NCI-H510A treated with DMSO at 0.1 percent for 48 hours (cell line): Measurements from ENCODE around the gene MUC6.

Experiments used
- DNase-seq: peaks from one replicate; lab custom pipeline; 2025; lab: John Stamatoyannopoulos, UW

The MUC6 gene

DNA sequence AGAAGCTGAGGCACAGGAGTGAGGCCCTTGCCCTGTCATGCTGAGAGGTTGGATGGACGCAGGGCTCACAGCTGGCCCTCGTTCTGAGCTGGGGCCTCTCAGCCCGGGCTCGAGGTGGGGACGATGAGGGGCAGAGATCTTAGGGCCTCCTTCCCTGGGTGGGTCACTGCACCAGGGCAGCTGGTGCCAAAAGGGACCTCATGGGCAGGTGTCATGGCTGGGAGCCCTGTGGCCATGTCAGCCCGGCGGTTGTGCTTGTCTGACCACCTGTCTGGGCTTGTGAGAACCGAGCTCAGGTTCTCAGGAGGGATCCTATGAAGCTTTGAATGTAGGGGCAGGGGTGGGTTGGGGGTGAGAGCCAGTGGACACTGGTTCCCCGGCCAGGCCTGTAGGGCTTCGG lies 1.8 kb upstream of the MUC6 start:
- DNase-seq, result no peak

DNA sequence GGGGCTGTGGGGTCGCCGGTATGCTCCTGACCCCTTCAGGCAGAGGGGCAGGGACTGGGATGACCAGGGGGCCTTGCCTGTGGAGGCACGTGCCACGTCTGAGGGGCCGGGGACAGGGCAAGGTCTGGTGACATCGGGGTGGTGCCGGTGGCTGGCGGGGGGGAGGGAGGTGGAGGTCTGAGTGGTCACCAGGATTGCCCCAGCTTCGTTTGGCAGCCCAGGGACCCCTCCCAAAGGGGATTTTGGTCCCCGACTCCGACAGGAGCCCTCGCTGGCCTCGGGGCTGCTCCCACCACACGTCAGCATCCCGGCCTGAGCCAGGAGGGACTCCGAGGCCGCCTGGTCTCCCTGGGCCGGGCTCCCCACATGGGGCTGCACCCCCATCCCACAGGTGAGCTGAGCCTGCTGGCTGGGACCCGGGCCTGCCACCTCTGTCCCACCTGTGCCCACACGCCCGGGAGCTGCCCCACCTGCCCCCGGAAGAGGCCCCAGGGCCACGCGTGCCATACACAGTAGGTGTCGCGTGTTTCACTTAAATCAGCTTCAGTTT lies 1.1 kb upstream of the MUC6 start:
- no peak for DNase-seq

DNA sequence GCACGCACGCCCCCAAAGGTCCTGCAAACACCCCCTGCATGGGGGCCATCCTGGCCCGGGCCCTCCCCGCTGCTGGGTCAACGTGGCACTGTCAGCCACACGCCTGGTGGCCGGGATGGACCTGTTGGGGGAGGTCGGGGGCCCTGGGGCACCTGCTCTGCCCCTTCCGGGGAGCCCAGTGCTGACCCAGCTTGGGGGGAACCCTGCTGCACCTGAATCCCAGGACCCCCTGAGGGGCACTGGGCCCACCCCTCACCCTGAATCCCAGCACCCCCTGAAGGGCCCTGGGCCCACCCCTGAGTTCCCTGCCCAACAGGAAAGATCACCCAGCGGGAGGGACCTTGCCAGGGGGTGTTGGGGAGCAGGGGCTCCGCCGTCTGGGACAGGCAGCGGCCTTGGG lies 413 bp upstream of the MUC6 start:
- DNase-seq, result no peak

DNA sequence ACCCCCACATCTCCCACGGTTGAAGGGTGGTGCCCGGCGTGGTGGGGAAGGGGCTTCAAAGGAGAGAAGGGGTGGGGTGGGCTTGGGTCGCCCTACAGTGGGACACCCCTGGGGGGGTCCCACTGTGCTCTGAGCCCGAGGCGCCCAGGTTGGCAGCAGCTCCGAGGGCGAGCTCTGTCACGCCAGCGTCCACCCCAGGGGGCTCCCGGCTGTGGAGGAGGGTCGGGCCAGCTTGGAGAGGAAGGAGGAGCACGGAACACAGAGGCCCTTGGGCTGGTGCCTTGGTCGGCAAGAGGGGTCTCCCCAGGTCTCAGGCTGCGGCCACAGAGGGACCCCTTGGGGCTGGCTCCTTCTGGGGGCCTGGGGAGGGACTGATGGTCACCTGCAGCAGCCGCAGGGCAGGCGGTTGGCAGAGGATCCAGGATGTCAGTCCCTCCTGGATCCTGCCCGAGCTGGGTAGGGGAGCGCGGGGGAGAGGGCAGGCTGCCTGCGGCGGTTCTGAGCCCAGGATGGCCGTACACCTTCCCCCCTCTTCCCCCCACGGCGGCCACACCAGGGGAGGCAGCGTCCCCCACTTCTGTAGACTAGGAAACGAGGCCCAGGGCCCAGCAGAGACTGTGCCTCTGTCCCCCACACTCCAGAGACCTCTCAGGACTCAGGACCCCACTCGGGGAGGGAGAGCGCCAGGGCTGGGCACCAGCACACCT lies 788 bp downstream of the MUC6 start:
- no peak for DNase-seq

DNA sequence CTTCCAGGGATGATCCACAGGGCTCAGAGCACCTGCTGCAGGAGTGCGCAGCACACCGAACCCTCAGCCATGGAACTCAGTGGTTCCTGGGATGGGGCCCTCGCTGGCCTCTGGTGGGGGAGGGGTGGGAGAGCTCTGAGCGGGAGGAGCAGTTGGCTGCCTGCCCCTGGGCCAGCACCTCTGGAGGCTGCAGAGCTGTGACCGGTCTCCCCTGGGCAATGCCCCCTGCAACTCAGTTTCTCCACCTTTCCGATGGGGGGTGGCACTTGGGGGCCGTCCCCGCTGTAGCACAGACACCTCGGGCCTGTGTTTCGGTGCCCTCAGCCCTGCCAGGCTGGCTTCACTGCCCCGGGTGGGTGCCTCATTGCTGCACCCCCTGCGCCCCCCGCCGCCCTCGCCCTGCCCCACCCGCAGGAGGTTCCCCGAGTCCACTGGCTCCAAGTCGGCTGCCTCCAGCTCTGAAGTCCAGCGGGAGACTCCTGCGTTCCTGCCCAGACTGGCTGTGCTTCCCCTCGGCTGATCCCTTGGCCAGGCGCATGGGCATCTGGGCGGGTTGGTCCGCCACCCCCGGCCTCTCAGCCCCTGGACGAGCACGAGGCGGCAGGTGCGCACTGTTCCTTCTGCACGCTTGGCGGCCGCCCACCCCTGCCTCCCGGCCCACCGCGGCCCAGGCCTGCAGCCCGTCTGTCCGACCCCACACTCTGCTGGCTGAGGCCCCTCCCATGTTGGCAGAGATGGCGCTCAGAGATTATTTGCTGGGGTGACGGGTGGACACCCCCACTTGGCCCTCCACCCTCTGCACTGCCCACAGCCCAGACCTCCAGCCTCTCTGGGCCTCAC lies 1.8 kb downstream of the MUC6 start:
- no peak for DNase-seq

DNA sequence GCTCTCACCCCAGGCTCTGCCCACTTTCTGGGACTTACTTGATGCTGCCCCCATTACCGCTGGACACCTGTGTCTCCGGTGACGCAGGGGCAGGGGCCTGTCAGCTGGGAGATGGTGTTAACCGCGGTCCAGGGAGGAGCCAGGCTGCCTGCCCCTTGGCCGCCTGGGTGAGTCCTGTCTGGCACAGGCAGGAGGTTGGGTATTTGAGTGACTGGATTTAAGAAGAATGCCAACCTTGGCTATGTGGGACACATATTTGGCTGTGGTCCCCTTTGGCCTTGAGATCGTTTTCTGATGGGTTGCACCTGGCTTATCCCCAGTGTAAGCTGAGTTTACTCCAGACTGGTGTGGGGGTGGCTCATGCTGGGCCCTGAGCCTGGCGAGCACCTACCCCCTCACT lies 2.5 kb downstream of the MUC6 start:
- DNase-seq, result no peak

DNA sequence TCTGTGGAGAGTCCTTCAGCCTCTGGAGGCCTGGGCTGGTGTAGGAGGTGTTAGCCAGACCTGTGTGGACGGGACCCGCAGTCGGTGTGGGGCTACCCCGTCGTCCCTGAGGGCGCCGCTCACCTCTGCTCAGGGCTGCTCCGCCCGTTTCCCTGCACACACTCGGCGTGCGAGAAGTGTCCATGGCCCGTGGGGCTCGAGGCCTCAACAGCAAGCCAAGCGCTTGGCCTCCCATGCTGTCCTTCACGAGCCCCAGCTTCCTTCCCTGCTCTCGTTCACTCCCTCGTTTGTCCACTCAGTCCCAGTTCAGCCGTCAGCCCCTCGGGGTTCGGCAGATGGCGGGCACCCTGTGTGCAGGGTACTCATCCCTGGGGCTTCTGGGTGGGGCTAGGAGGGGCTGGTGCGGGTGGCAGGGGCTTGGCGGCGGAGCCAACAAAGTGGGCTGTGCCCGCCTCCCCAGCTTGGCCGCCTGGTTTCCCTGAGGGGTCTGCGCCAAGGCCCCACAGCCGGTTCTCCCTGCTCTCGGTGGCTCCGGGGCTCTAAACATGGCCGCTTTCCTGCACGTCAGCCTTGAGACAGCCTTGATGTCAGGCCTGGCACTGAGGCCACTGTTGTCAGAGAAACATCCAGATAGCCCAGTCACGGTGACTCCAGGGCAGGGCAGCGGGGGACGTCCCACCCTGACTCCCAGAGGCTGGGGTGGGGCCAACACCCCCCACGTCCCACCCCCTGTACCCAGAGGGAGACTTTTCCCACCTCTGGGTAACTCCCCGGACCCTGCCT lies 3.3 kb downstream of the MUC6 start:
- DNase-seq, result no peak

DNA sequence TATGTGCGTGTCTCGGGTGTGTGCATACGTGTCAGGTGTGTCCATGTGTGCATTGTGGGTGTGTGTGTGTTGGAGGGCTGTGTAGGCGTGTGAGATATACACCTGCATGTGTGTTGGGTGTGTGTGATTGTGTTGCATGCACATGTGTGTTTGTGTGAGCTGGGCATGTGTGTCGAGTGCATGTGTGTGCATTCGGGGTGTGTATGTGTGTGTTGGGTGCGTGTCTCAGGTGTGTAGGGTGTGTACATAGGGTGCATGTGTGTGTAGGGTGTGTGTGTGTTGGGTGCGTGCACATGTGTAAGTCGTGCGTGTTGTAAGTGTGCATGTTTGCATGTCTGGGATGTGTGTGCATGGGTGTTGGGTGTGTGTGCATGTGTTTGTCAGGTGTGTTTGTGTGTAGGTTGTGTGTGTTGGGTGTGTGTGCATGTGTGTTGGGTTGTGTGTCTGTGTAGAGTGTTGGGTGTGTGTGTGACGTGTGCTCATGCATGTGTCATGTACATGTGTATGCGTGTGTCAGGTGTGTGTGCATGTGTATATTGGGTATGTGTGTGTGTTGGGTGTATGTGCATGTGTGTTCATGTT lies 4.1 kb downstream of the MUC6 start:
- no peak for DNase-seq

DNA sequence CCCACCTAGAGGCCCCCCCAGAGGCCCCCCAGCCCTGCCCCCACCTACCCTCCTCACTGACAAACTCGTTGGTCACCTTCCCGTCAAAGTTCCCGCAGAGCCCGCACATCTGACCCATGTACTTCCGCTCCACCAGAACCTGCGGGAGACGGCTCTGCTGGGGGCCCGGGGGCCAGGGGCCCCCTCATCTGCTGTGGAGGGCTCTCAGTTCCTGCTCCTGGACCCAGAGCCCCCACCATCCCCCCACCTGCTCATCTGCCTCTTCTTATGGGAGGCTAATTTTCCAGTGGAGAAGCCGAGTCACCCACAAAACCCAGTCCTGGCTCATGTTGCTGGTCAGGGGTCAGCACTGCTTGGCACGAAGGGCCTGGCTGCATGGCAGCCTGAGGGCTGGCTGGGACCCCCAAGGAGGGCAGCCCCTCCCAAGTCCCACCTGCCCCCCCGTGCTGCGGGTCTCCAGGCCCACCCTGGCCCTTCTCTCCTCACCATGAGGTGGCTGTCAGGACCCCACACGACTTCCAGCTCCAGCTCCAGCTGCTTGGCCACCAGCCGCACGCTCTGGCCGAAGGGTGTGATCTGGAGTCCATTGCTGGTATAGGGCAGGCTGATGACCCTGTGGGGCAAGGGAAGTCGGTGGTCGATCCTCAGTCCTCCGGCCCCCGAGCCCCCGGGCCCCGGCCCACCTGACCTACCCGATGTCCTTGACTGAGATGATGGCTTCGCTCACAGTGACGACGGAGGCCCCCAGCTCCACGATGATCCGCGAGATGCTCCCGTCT lies 5.2 kb downstream of the MUC6 start:
- DNase-seq, result no peak

DNA sequence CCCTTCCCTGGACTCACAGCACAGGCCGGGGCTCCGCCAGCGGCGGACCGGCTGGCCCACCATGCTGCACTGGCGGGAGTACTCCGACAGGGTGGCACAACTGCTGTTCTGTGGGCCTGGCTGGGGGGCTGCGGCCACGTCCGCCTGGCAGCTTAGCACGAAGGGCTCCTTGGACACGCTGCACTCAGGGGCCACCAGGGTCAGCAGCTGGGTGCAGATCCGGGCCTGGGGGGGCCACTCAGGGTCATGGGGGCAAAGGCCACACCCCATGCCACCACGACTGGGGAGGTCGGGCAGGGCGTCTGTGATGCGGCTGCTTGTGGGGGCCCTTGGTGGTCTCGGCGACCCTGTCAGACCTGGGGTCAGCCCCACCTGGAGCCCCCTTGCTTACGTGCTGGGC lies 6.0 kb downstream of the MUC6 start:
- DNase-seq, result no peak

DNA sequence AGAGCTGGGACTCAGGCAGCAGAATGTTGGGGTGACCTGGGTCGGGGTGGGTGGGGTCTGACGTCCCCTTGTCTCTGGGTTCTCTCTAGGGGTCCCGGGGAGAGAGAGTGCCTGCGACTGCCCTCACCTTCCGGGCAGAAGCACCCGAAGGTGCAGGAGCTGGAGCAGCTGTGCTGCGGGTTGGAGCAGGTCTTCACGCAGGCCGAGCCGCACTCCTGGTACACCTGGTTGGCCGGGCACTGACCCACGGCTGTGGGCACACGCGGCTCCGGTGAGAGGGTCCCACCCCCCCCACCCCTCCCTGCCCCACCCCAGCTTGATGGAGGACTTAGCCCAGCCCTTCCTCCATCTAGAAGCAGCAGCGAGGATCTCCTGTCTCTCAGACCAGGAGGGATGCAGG lies 6.4 kb downstream of the MUC6 start:
- no peak for DNase-seq

DNA sequence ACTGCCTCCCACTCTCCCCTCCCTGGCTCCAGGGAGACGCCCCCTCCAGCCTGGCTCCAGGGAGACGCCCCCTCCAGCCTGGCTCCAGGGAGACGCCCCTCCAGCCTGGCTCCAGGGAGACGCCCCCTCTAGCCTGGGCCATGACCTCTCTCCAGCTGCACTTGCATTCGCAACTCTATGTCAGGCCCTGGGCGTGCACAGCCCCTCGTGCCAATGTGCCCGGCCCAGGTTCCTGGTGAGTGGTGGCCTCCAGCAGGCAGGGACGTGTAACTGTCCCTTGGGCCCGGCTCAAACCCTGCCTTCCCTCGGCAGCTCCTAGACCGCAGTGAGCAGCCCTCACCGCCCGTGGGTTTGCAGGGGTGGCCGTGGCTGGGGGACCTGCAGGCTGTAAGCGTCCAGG lies 6.9 kb downstream of the MUC6 start:
- DNase-seq, result no peak

DNA sequence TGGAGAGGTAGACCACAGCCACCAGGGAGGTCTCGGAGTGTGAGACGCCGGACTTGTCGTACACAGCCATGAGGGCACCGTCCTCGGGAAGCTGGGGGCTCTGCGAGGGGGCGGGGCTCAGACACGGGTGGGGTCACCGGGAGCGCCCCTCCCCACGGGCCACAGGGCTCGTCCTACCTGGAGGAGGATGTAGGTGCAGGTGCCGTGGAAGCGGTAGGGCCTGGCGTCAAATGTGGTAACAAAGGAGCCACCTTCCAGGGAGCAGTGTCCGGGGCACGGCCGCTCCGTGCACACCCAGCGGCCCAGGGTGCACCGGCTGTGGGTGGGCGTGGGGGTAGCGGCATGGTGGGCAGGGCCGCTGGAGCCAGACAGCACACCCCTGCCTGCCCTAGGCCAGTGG lies 7.5 kb downstream of the MUC6 start:
- no peak for DNase-seq

DNA sequence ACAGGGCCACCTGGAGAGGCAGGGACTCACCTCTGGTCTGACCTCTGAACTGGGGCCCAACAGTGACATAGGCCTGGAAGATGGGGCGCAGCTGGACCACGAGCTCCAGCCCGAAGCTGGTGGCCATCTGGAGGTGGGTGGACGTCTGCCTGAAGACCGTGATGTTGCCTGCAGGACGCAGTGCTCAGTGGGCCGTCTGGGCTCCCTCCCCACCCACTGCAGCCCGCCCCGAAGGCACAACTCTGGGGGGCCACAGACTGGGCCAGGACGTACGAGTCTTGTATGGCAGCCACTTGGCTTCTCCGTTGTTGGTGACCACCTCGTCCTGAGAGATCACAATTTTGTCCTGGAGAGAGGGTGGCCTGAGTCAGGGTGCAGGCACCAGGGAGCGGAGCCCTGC lies 7.9 kb downstream of the MUC6 start:
- DNase-seq, result no peak

DNA sequence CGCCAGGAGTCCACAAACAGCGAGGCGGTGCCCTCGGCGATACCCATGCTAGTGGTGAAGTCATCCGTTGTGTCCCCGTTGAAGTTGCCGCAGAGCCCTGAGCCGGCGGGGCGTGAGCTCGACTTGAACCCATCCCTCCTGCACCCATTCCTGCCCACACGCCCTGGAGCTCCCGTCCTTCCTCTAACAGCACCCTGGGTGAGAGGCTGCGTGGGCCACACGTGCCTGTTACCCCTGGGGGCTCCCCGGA lies 8.3 kb downstream of the MUC6 start:
- no peak for DNase-seq

DNA sequence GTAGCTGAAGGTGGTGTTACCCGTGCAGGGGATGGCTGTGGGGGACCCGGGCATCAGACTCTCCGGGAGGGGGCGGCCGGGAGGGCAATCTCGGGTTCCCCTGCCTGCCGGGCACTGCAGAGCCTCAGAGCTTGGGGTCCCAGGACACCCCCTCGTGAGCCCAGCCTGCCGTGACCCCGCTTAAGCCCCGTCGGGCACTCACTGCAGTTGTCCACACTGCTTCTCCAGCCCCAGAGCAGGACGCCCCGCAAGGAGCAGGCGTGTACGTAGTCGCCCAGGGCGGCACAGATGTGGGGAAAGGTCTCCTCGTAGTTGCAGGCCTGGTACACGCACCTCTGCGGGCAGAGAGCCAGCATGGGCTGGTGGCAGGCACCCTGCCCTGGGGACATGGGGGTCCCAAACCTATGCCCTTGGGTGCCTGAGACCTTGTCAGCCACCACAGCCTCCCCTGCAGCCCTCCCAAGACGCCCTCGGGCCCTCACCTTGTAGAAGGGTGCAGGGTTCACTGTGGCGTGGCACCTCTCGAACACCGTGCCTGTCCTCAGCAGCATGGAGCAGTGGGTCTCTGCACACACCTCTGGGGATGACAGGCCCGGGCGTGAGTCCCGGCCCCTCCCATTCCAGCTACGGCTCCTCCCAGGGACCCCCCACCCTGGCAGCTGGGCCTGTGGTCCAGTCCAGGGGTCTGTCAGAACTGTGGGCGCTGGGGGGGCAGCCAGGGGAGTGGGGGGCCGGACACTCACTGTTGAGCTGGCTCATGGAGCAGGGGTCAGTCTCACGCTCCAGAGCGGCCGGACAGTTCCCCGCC lies 8.8 kb downstream of the MUC6 start:
- no peak for DNase-seq

DNA sequence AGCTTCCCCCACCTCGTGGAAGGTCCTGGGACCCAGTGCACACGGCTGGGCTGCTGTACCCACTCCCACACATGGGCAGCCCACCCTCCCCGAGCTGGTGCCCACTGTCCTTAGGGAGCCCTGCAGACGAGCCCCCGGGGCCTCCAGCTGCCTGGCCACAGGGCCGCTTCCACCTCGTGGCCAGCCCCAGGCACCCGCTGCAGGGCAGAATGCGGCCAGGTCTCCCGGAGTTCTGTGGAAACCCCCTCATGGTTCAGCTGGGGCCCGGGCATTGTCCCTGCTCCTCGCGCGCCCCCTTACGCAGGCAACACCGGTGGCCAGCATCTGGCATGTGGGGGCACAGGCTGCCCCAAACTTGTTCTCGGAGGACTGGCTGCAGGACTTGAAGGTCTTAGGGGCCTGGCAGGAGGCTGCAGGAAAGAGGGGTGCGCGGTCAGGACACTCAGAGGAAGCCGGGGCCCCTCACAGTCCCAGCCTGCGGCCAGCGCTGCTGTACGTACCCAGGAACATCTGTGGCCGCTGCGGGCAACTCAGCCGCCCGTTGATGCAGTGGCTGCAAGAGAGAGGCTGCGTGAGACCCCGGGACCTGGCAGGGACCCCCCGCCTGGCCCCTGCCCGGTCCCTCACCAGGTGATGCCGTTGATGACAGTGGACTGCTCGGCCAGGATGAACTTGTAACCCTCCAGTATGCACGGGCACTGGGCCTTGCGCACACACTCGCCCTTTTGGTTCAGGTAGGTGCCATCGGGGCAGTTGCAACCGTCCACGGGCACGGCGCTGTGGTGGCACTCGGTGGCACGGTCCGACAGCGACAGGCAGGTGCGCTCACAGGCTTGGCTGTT lies 9.7 kb downstream of the MUC6 start:
- DNase-seq, result no peak

DNA sequence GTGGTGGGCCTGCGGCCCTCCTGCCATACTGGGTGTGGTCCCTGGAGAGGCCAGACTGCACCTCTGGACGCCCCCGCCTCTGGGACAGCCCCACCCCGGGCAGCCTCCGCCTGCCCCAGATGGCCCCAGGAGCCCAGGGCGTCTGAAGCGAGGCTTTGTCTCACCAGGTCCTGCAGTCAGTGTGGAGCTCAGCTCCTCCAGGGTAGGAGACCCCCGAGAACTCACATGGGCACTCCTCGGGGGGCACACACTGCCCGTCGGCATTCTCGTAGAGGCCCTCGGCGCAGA lies 10.4 kb downstream of the MUC6 start:
- no peak for DNase-seq

DNA sequence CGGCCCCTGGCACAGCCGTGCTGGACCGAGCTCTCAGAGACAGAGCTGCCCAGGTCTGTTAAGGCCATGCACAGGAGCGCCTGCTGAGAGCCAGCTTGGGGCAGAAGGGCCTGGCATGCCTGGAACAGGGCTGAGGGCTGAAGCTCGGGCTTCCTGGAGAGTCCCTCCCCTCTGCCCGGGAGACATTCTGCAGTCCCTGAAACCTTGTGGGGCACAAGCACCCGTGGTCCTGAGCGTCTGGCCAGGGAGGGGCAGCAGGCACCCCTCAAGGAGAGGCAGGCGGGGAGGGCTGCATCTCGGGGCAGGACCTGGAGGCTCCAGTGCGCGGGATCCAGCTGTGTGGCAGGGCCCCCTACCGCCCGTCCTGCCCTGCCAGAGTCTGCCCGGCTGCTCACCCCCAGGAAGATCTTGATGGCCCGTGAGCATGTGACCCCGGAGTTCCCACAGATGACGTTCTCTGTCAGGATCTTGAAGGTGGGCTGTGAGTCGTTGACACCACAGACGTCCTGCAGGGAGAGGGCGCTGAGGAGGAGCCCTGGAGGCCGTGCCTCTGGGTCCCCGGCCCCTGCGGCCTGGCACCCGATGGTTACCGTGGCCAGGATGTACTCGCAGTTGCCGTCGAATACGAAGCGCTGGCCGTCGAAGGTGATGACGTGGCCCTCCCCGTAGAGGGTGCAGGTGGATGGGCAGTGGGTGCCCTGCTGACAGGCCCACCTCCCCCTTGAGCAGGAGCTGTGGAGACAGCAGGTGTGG lies 10.9 kb downstream of the MUC6 start:
- DNase-seq, result no peak
